ENCODE measurements around the gene FAM193B. TPM values are rescaled to one million over a fixed set of nuclear protein-coding genes. Genes with fewer than 3 reads are reported as not detected.

Gene FAM193B
- total and polyA plus RNA-seq, 2 of the 13 experiments (the other 11 are each of a cell fraction or from before 2014, with no cell fraction given) = 21.2 to 40.9 TPM

- TF ChIP-seq ZNF468 (CRISPR knock-in tag; IDR thresholded peaks at IDR 0.05) (no peak), SRF (IDR thresholded peaks at IDR 0.05; ENCODE audit: low read depth, low read length) (no peak), SETDB1 (CRISPR knock-in tag; IDR thresholded peaks at IDR 0.05; ENCODE audit: borderline replicate concordance) (no peak), ZNF3 (CRISPR knock-in tag; IDR thresholded peaks at IDR 0.05) (no peak), TFDP2 (CRISPR knock-in tag; IDR thresholded peaks at IDR 0.05) (peak; percentile 50; the same call in 1 of the 2 replicates), ZNF816 (CRISPR knock-in tag; IDR thresholded peaks at IDR 0.05; ENCODE audit: borderline replicate concordance) (no peak), ZNF788 (CRISPR knock-in tag; IDR thresholded peaks at IDR 0.05; ENCODE audit: borderline replicate concordance) (no peak), HMG20A (CRISPR knock-in tag; IDR thresholded peaks at IDR 0.05; ENCODE audit: borderline replicate concordance) (no peak), KDM2A (CRISPR knock-in tag; IDR thresholded peaks at IDR 0.05; ENCODE audit: borderline replicate concordance, low read depth) (peak; percentile 80; the same call in 1 of the 2 replicates), NCOA1 (CRISPR knock-in tag; IDR thresholded peaks at IDR 0.05) (no peak), EEA1 (CRISPR knock-in tag; IDR thresholded peaks at IDR 0.05; ENCODE audit: borderline replicate concordance) (no peak), ZFP36L2 (CRISPR knock-in tag; IDR thresholded peaks at IDR 0.05) (no peak), AHDC1 (CRISPR knock-in tag; IDR thresholded peaks at IDR 0.05; ENCODE audit: borderline replicate concordance) (no peak), ZBTB42 (CRISPR knock-in tag; IDR thresholded peaks at IDR 0.05) (no peak), RBM39 (IDR thresholded peaks at IDR 0.05; ENCODE audit: low read depth, low read length, poor library complexity, severe bottlenecking) (no peak), TBP (CRISPR knock-in tag; IDR thresholded peaks at IDR 0.05) (no peak), GABPB1 (CRISPR knock-in tag; IDR thresholded peaks at IDR 0.05) (peak; percentile 83), RBAK (CRISPR knock-in tag; IDR thresholded peaks at IDR 0.05) (no peak), POLR2AphosphoS2 (IDR thresholded peaks at IDR 0.05; ENCODE audit: low read depth, low read length) (no peak), RFXANK (CRISPR knock-in tag; IDR thresholded peaks at IDR 0.05) (no peak), PHF5A (CRISPR knock-in tag; IDR thresholded peaks at IDR 0.05; ENCODE audit: low read depth, unreplicated experiment) (no peak), DNMT3B (CRISPR knock-in tag; conservative IDR thresholded peaks at IDR 0.05) (no peak), PCBP1 (IDR thresholded peaks at IDR 0.05; ENCODE audit: borderline replicate concordance, low read depth, low read length) (no peak), PITX1 (CRISPR knock-in tag; IDR thresholded peaks at IDR 0.05) (no peak), FOXA1 (IDR thresholded peaks at IDR 0.05) (no peak), FOXA1 (CRISPR knock-in tag; IDR thresholded peaks at IDR 0.05) (no peak), ZNF546 (CRISPR knock-in tag; conservative IDR thresholded peaks at IDR 0.05) (no peak), NCOA2 (CRISPR knock-in tag; IDR thresholded peaks at IDR 0.05) (no peak)
These were observed at the start of gene FAM193B (continued) for GRCh38 chr5:177554474-177555111.
